Activated T-cell treated with anti-CD3 and anti-CD28 coated beads, Interleukin-2, amount 50 U/mL, for 24 hours (primary cell): ENCODE results near the gene ANGPTL8.

ENCODE experiments used
- DNase-seq: peaks from one replicate; pipeline ENCODE4 v3.0.0-alpha.2; 2020
- H3K27ac Mint-ChIP-seq: 2 replicates; pipeline ENCODE4 v1.8.0; 2020; ENCODE audit warnings: mild to moderate bottlenecking, mixed read lengths
- H3K27me3 Mint-ChIP-seq: 2 replicates; pipeline ENCODE4 v1.8.0; 2020; ENCODE audit warnings: mixed read lengths
- H3K36me3 Mint-ChIP-seq: 2 replicates; pipeline ENCODE4 v1.8.0; 2020; ENCODE audit warnings: low read depth, mixed read lengths
- H3K4me1 Mint-ChIP-seq: 2 replicates; pipeline ENCODE4 v1.8.0; 2020; ENCODE audit warnings: low read depth, mixed read lengths
- H3K4me3 Mint-ChIP-seq: 2 replicates; pipeline ENCODE4 v1.8.0; 2020; ENCODE audit warnings: mild to moderate bottlenecking, moderate library complexity, mixed read lengths
- H3K9me3 Mint-ChIP-seq: 2 replicates; pipeline ENCODE4 v1.8.0; 2020; ENCODE audit warnings: mixed read lengths

The ANGPTL8 gene

GRCh38 chr19:11256189-11256588 lies 16.8 kb downstream of the ANGPTL8 start:
- H3K27ac Mint-ChIP-seq = no peak overlapping the region
- H3K9me3 Mint-ChIP-seq = no peaks in the 10 kb centered on the region
- no peaks in the 10 kb centered on the region for H3K4me1 Mint-ChIP-seq
- no peak for DNase-seq
- H3K36me3 Mint-ChIP-seq = no peaks in the 10 kb centered on the region
- H3K4me3 Mint-ChIP-seq = no peak overlapping the region
- peaks cover 10% of the 10 kb centered on the region for H3K27me3 Mint-ChIP-seq

DNA sequence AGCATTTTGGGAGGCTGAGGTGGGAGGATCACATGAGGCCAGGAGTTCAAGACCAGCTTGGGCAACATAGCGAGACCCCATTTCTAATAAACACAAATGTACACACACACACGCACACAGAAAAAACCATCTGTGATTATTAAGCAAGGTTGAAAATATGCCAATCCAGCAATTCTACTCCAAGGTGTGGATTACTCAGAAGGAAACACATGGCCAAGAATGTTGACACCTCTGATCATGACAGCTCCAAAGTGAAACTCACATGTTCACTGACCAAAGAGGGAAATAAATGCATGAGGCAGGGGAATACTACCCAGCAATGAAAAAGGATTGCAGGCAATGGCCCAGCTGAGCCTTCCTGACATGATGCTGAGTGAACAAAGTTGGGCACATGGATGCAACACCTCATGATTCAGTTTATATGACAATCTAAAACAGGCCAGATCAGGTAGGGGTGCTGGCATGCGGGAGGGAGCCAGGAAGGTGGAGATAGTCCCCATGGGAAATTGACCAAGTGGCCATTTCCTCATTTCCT lies 18.5 kb downstream of the ANGPTL8 start:
- Mint-ChIP-seq H3K4me3 (no peak overlapping the region), H3K36me3 (no peaks in the 10 kb centered on the region), H3K9me3 (no peaks in the 10 kb centered on the region), H3K27ac (no peak overlapping the region), H3K4me1 (no peaks in the 10 kb centered on the region), H3K27me3 (peaks cover 19% of the 10 kb centered on the region)
- no peak for DNase-seq

DNA sequence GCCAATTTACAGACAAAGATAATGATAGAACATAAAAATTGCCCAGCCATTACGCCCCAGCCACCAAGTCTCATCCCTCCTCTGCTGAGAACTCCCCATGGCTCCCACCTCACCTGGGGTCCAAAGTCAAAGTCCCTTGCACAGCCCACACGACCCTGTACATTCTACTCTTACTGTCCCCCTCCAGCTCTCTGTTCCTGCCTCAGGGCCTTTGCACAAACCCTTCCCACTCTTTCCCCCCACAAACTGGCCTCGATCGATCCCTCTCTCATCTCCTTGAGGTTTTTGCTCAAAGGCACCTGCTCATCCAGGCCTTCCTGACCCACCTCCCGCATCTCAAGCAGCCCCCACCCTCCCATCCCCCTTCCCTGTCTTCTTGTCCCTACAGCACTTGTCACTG lies 21.6 kb downstream of the ANGPTL8 start:
- H3K4me3 Mint-ChIP-seq = peak overlapping the region; percentile 56
- no peak for DNase-seq
- H3K9me3 Mint-ChIP-seq = no peaks in the 10 kb centered on the region
- peaks cover 47% of the 10 kb centered on the region for H3K27me3 Mint-ChIP-seq
- H3K36me3 Mint-ChIP-seq = no peaks in the 10 kb centered on the region
- H3K4me1 Mint-ChIP-seq = peaks cover 2% of the 10 kb centered on the region
- H3K27ac Mint-ChIP-seq = no peak overlapping the region

GRCh38 chr19:11261431-11261970 lies 22.1 kb downstream of the ANGPTL8 start:
- no peak for DNase-seq
- Mint-ChIP-seq H3K9me3 (no peaks in the 10 kb centered on the region), H3K27ac (no peak overlapping the region), H3K4me1 (peaks cover 2% of the 10 kb centered on the region), H3K27me3 (peaks cover 51% of the 10 kb centered on the region), H3K4me3 (peak overlapping the region; percentile 56), H3K36me3 (no peaks in the 10 kb centered on the region)

DNA sequence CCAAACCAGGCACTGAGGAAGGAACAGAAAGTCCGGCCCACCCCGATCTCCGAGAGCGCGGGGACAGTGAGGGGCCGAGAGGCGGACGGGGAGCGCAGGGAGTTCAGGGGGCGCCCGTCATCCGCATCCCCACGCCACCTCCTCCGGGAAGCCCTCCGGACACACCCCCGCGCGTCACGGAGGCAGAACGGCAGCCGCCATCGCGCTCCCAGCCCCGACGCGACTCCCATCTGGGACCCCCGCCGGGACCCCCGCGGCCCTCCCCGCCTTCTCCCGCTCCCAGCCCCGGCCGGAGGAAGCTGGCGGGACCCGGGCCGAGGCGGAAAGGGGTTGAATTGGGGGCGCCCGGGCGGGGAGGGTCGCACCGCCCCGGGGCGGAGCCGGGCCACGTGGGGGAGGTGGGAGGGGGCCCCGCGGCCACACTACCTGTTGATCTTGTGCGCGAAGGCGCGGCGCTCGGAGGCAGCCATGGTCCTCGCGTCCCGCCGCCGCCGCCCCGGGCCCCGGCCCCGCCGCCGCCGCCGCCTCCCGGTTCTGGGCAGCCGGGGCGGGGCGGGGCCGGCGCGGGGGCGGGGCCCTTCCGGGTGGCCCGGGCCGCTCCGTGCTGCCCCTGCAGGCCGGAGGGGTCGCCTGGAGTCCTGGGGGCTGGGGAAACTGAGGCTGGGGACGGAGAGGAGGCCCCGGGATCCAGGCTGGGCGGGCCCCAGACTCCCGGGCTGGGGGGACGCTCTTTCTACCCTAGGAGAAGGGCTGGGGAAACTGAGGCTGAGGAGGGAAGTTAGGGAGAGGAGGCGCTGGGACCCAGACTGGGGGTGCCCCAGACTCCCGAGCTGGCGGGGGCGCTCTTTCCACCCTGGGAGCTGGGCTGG lies 22.8 kb downstream of the ANGPTL8 start, which contains the start of gene DOCK6:
Gene DOCK6, minus strand, starts transcription at position 554 of the 869 bp plus-strand sequence. Its CDS starts 84 bp downstream, at position 470.
- Mint-ChIP-seq H3K27ac (no peak within 1 kb of the TSS), H3K4me3 (peak within 1 kb of the TSS; percentile 75)

DNA sequence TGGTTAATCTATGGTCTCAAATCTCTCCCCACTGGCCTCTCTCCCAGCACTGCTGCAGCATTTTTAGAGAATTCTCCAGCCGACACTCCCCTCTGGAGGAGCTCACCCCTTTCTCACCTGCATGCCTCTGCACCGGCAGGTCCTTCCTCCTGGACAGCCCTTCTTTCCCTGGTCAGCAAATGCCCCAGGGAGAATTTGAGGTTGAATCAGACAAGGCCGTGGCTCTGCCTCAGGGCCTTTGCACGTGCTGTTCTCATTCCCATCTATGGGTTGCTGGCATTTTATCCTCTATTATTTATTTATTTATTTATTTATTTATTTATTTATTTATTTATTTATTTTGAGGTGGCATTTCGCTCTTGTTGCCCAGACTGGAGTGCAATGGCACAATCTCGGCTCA lies 24.3 kb downstream of the ANGPTL8 start:
- no peak for DNase-seq
- Mint-ChIP-seq H3K4me3 (no peak overlapping the region), H3K4me1 (peaks cover 2% of the 10 kb centered on the region), H3K27me3 (peaks cover 74% of the 10 kb centered on the region), H3K27ac (no peak overlapping the region), H3K36me3 (no peaks in the 10 kb centered on the region), H3K9me3 (no peaks in the 10 kb centered on the region)

More for the DNA sequence above, 22.8 kb downstream of the ANGPTL8 start, which contains the start of gene DOCK6:
- Mint-ChIP-seq H3K9me3 (no peaks in the 10 kb centered on the region), H3K36me3 (no peaks in the 10 kb centered on the region), H3K4me1 (peaks cover 2% of the 10 kb centered on the region), H3K27me3 (peaks cover 58% of the 10 kb centered on the region)
- peak; percentile 52 for DNase-seq

GRCh38 chr19:11264452-11265176 lies 25.2 kb downstream of the ANGPTL8 start:
- DNase-seq = no peak
- peaks cover 81% of the 10 kb centered on the region for H3K27me3 Mint-ChIP-seq
- H3K4me1 Mint-ChIP-seq = peaks cover 2% of the 10 kb centered on the region
- H3K27ac Mint-ChIP-seq = no peak overlapping the region
- H3K9me3 Mint-ChIP-seq = no peaks in the 10 kb centered on the region
- no peak overlapping the region for H3K4me3 Mint-ChIP-seq
- H3K36me3 Mint-ChIP-seq = no peaks in the 10 kb centered on the region

- no peaks in the 10 kb centered on the region for H3K36me3 Mint-ChIP-seq
- no peak overlapping the region for H3K27ac Mint-ChIP-seq
- no peak for DNase-seq
- H3K9me3 Mint-ChIP-seq = no peaks in the 10 kb centered on the region
- peaks cover 2% of the 10 kb centered on the region for H3K4me1 Mint-ChIP-seq
- H3K27me3 Mint-ChIP-seq = peaks cover 77% of the 10 kb centered on the region
- H3K4me3 Mint-ChIP-seq = no peak overlapping the region
These were observed 25.9 kb downstream of the ANGPTL8 start for GRCh38 chr19:11265177-11265784.

DNA sequence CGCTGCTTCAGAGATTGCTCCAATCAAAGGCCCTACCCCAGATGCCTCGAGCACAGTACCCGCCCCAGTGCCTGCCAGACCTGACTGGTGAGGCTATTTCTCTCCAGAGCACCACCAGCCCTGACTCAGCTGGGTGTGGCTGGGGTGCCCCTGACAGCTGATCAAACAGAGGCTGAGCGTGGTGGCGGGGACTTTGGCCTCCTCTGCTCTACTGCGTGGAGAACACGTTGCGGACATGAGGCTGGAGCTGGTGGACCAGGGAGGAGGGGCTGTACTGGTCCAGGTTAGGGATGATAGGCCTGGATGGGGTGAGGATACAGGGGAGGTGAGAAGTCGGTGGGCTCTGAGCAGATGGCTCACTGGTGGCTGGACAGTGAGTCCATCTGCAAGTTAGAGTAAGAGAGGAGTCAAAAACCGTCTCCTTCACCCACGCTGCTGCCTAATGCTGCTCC lies 26.4 kb downstream of the ANGPTL8 start:
- no peak for DNase-seq
- Mint-ChIP-seq H3K9me3 (no peaks in the 10 kb centered on the region), H3K27ac (no peak overlapping the region), H3K4me1 (peaks cover 2% of the 10 kb centered on the region), H3K4me3 (no peak overlapping the region), H3K27me3 (peaks cover 75% of the 10 kb centered on the region), H3K36me3 (no peaks in the 10 kb centered on the region)

DNA sequence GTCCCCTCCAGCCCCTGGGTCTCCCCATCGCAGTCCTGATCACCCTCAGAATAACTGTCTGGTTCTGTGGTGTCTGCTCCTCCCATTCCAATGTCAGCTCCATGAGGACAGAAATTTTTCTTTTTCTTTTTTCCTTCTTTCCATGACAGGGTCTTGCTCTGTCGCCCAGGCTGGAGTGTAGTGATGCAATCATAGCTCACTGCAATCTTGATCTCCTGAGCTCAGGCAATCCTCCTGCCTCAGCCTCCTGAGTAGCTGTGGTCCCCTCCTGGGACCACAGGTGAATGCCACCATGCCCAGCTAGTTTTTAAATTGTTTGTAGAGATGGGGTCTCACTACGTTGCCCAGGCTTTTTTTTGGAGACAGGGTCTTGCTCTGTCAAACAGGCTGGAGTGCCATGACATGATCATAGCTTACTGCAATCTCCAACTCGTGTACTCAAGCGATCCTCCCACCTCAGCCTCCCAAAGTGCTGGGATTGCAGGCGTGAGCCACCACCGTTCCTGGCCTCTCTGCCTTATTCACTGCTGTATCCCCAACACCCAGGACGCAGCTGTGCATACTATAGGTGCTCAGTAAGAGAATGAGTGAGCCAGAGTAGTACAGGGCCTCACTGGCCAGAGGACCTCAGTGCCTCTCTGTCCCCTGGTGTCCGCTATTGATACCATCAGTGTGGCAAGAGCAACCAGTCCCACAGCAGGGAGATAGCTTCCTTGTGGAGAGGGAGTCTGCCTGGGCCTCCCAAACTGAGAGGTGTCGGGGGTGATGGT lies 28.1 kb downstream of the ANGPTL8 start:
- no peak overlapping the region for H3K4me3 Mint-ChIP-seq
- no peaks in the 10 kb centered on the region for H3K36me3 Mint-ChIP-seq
- H3K27ac Mint-ChIP-seq = no peak overlapping the region
- no peaks in the 10 kb centered on the region for H3K9me3 Mint-ChIP-seq
- DNase-seq = no peak
- peaks cover 69% of the 10 kb centered on the region for H3K27me3 Mint-ChIP-seq
- peaks cover 2% of the 10 kb centered on the region for H3K4me1 Mint-ChIP-seq

DNA sequence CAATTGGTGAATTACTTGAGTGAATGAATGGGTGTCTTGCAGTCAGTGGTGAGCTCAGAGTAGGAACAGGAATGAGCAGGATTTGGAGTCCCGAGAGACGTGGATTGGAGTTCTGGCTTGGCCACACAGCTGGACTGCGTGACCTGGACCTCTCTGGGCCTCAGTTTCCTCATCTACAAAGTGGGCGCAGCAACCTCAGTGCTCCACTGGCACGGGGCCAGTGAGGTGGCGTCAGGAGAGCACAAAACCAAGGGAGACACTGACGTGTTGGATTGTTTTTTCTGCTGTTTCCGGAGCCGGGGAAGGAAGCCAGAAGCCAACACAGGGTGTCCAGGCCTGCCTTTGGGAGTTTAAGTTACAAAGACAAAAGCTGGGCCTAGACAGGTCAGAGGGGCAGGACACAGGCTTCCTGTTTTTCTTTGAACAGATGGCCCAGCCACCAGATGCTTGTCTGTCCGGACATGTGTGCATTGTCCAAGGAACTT lies 29.4 kb downstream of the ANGPTL8 start:
- no peak for DNase-seq
- Mint-ChIP-seq H3K9me3 (no peaks in the 10 kb centered on the region), H3K27me3 (peaks cover 57% of the 10 kb centered on the region), H3K4me1 (no peaks in the 10 kb centered on the region), H3K27ac (no peak overlapping the region), H3K36me3 (no peaks in the 10 kb centered on the region), H3K4me3 (no peak overlapping the region)

GRCh38 chr19:11269408-11269807 lies 30.0 kb downstream of the ANGPTL8 start:
- H3K36me3 Mint-ChIP-seq = no peaks in the 10 kb centered on the region

GRCh38 chr19:11273296-11273695 lies 33.9 kb downstream of the ANGPTL8 start:
- H3K27me3 Mint-ChIP-seq = peaks cover 44% of the 10 kb centered on the region
- no peak for DNase-seq
- H3K4me3 Mint-ChIP-seq = no peak overlapping the region
- H3K36me3 Mint-ChIP-seq = no peaks in the 10 kb centered on the region
- H3K4me1 Mint-ChIP-seq = no peaks in the 10 kb centered on the region
- H3K9me3 Mint-ChIP-seq = peaks cover 2% of the 10 kb centered on the region
- H3K27ac Mint-ChIP-seq = no peak overlapping the region

More at GRCh38 chr19:11269408-11269807, 30.0 kb downstream of the ANGPTL8 start:
- no peaks in the 10 kb centered on the region for H3K9me3 Mint-ChIP-seq
- no peak overlapping the region for H3K4me3 Mint-ChIP-seq
- H3K4me1 Mint-ChIP-seq = no peaks in the 10 kb centered on the region
- H3K27me3 Mint-ChIP-seq = peaks cover 58% of the 10 kb centered on the region
- H3K27ac Mint-ChIP-seq = no peak overlapping the region
- no peak for DNase-seq
